ENCODE results near the gene ACYP1. TPM values are rescaled to one million over a fixed set of nuclear protein-coding genes. Genes with fewer than 3 reads are reported as not detected.

The ACYP1 gene
- total RNA-seq, 1 experiment from 2014 or later, result 50.2 TPM

GRCh38 chr14:75025876-75026275 is 37.9 kb downstream of the ACYP1 start:
- TF ChIP-seq EZH2 (IDR thresholded peaks at IDR 0.05; ENCODE audit: borderline replicate concordance, low read depth, low read length, poor library complexity, severe bottlenecking), result no peak
- no peak for TF ChIP-seq CTCF (conservative IDR thresholded peaks at IDR 0.05; ENCODE audit: low read depth, low read length)
- Histone ChIP-seq H3K4me3 (ENCODE audit: low read depth, low read length, poor library complexity, severe bottlenecking) (no peak overlapping the region), H3K27ac (ENCODE audit: low read depth, low read length, poor library complexity, severe bottlenecking) (no peak overlapping the region), H3K36me3 (ENCODE audit: insufficient read depth, low read length, poor library complexity, severe bottlenecking) (no peaks in the 10 kb centered on the region), H3K4me1 (ENCODE audit: insufficient read depth, low read length, poor library complexity, severe bottlenecking) (peaks cover 12% of the 10 kb centered on the region), H3K9me3 (ENCODE audit: low read depth, low read length, poor library complexity, severe bottlenecking) (no peaks in the 10 kb centered on the region), H3K27me3 (replicated peaks; ENCODE audit: insufficient read depth, low read depth, low read length, poor library complexity) (no peaks in the 10 kb centered on the region)
- POLR2A ChIA-PET (ENCODE audit: low non-redundant PET), result interaction anchor here (0.6 kb wide), 1 partner anchor 1740 kb away, joined by 28 read pairs; no protein-coding TSS in a partner anchor
- CTCF ChIA-PET, result no interaction called here
- no TSS peak for BruUV-seq (replicated peaks)
- intact Hi-C loops (cut with micrococcal nuclease; ENCODE audit: unreplicated experiment), result no loop called here
- no peak for DNase-seq (ENCODE audit: low spot score)

- ChIA-PET CTCF (interaction anchor here (0.6 kb wide), 1 partner anchor 104 kb away, joined by 6 read pairs; no protein-coding TSS in a partner anchor), POLR2A (ENCODE audit: low non-redundant PET) (no interaction called here)
- H3K4me1 ChIP-seq (ENCODE audit: insufficient read depth, low read length, poor library complexity, severe bottlenecking), result peaks cover 5% of the 10 kb centered on the region
- intact Hi-C loops (cut with micrococcal nuclease; ENCODE audit: unreplicated experiment), result no loop called here
- no peak for TF ChIP-seq EZH2 (IDR thresholded peaks at IDR 0.05; ENCODE audit: borderline replicate concordance, low read depth, low read length, poor library complexity, severe bottlenecking)
- no peak for TF ChIP-seq CTCF (conservative IDR thresholded peaks at IDR 0.05; ENCODE audit: low read depth, low read length)
- no peak overlapping the region for H3K4me3 ChIP-seq (ENCODE audit: low read depth, low read length, poor library complexity, severe bottlenecking)
- H3K27me3 ChIP-seq (replicated peaks; ENCODE audit: insufficient read depth, low read depth, low read length, poor library complexity), result no peaks in the 10 kb centered on the region
- H3K36me3 ChIP-seq (ENCODE audit: insufficient read depth, low read length, poor library complexity, severe bottlenecking), result no peaks in the 10 kb centered on the region
- no peak overlapping the region for H3K27ac ChIP-seq (ENCODE audit: low read depth, low read length, poor library complexity, severe bottlenecking)
- no peaks in the 10 kb centered on the region for H3K9me3 ChIP-seq (ENCODE audit: low read depth, low read length, poor library complexity, severe bottlenecking)
- no TSS peak for BruUV-seq (replicated peaks)
- no peak for DNase-seq (ENCODE audit: low spot score)
These were observed 38.7 kb downstream of the ACYP1 start for GRCh38 chr14:75025082-75025481.

- Histone ChIP-seq H3K4me3 (ENCODE audit: low read depth, low read length, poor library complexity, severe bottlenecking) (no peak overlapping the region), H3K27ac (ENCODE audit: low read depth, low read length, poor library complexity, severe bottlenecking) (no peak overlapping the region), H3K4me1 (ENCODE audit: insufficient read depth, low read length, poor library complexity, severe bottlenecking) (peaks cover 5% of the 10 kb centered on the region), H3K36me3 (ENCODE audit: insufficient read depth, low read length, poor library complexity, severe bottlenecking) (peaks cover 3% of the 10 kb centered on the region), H3K27me3 (replicated peaks; ENCODE audit: insufficient read depth, low read depth, low read length, poor library complexity) (no peaks in the 10 kb centered on the region), H3K9me3 (ENCODE audit: low read depth, low read length, poor library complexity, severe bottlenecking) (no peaks in the 10 kb centered on the region)
- intact Hi-C loops (cut with micrococcal nuclease; ENCODE audit: unreplicated experiment), result no loop called here
- DNase-seq (ENCODE audit: low spot score), result no peak
- BruUV-seq (replicated peaks), result no TSS peak
- CTCF ChIA-PET, result no interaction called here
- TF ChIP-seq CTCF (conservative IDR thresholded peaks at IDR 0.05; ENCODE audit: low read depth, low read length) (no peak), EZH2 (IDR thresholded peaks at IDR 0.05; ENCODE audit: borderline replicate concordance, low read depth, low read length, poor library complexity, severe bottlenecking) (no peak)
- POLR2A ChIA-PET (ENCODE audit: low non-redundant PET), result interaction anchor here (0.6 kb wide), 1 partner anchor 113 kb away, joined by 5 read pairs; no protein-coding TSS in a partner anchor
These were observed 40.7 kb downstream of the ACYP1 start for GRCh38 chr14:75023108-75023507.

All from A673 (cell line).